ENCODE results near the gene SMO. TPM values are rescaled to one million over a fixed set of nuclear protein-coding genes. Genes with fewer than 3 reads are reported as not detected.

Gene SMO
- total RNA-seq, 4 donors from 2014 or later: 3.1 to 7.7 (median 4.9) TPM

DNA sequence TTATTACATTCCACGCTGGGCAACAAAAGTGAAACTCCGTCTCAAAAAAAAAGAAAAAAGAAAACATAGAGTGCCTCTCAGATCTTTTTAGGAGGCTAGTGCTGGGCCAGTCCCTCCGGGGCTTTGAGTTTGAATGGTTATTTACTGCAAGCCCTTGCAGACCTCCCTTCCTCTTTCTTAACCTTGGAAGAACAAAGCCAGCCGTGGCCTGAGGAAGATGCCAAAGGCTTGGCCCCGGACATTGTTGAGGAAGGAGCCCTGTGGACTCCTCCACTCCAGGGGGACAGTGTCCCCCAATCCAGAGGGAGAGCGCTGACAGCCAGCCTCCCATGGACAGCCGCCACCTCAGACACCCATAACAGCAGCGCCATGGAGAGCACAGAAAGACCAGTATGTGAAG lies 38.9 kb upstream of the SMO start:
- TF ChIP-seq, protein P1, sequence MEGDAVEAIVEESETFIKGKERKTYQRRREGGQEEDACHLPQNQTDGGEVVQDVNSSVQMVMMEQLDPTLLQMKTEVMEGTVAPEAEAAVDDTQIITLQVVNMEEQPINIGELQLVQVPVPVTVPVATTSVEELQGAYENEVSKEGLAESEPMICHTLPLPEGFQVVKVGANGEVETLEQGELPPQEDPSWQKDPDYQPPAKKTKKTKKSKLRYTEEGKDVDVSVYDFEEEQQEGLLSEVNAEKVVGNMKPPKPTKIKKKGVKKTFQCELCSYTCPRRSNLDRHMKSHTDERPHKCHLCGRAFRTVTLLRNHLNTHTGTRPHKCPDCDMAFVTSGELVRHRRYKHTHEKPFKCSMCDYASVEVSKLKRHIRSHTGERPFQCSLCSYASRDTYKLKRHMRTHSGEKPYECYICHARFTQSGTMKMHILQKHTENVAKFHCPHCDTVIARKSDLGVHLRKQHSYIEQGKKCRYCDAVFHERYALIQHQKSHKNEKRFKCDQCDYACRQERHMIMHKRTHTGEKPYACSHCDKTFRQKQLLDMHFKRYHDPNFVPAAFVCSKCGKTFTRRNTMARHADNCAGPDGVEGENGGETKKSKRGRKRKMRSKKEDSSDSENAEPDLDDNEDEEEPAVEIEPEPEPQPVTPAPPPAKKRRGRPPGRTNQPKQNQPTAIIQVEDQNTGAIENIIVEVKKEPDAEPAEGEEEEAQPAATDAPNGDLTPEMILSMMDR (IDR thresholded peaks at IDR 0.05): no peak
- DNase-seq (ENCODE audit: low spot score): no peak
- no peak for ATAC-seq (ENCODE audit: low FRiP score)

DNA sequence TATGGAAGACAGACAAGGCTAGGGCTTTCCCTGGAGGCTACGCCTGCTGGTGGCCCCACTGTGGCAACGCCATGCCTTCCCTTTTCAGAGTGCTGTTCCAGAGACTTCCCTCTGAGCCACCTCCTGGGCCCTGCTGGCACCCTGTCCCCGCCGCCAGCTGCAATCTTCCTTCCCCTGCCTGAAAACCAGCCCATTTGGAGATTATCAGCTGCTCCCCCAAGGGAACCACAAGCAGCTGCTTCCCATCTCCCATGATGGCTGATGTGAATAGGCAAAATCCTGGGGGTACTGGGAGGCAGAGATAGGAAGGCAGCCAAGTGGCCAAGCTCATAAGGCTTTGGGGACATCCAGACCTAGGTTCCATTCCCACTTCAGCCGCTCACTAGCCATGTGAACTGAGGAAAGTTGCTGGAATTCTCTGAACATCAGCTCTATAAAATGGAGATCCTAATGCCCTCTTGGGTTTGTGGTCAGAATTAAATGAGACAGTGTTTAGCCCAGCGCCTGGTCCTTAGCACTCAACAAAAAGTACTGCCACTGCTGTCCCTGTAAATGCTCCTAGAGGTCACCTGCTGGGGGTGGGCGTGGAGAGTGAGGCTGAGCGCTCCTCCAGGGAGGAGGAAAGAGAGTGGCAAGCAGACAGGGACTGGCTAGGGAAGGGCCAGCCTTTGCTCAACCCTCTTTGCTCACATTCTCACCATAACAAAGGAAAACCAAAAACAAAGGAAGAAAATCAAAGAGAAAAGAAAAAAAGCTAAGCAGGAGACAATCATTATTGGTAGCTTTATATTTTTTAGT lies 38.0 kb upstream of the SMO start:
- DNase-seq (ENCODE audit: low spot score) (no peak), ATAC-seq (ENCODE audit: low FRiP score) (no peak)
- TF ChIP-seq, protein P1 (IDR thresholded peaks at IDR 0.05): no peak

DNA sequence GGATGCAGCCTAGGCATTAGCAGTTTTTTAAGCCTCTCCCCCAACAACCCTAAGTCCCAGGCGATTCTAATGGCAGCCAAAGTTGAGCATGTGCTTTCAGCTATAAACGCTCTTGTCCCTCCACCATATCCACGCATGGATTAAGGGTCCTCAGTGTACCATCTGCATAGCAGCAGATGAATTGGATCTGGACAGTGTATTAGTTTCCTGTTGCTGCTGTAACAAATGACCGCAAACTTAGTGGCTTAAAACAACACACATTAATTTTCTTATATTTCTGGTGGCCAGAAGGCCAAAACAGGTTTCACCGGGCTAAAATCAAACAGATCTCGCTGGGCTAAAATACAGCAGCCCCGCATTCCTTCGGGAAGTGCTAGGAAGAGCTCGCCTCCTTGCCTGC lies 30.8 kb upstream of the SMO start:
- TF ChIP-seq, protein P1 (IDR thresholded peaks at IDR 0.05): no peak
- ATAC-seq (ENCODE audit: low FRiP score): no peak
- no peak for DNase-seq (ENCODE audit: low spot score)

DNA sequence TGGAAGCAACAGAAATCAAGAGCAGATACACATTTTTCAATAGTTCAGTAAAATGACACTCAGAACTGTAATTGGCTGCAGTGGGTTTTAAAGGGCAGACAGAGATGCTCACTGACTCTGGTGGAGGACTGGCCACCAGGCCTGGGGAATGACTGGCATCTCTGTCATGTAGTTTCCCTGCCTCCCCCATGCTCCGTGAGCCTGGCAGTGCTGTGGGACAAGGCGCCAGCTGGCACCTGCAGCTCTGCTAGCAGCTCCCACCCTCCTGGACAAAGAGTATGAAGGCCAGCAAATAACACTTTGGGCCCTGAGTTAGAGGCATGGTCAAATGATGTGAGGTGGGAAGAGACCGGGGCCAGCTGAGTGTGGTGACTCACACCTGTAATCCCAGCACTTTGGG lies 28.9 kb upstream of the SMO start:
- ATAC-seq (ENCODE audit: low FRiP score) (no peak), DNase-seq (ENCODE audit: low spot score) (no peak)
- TF ChIP-seq, protein P1 (IDR thresholded peaks at IDR 0.05): no peak

DNA sequence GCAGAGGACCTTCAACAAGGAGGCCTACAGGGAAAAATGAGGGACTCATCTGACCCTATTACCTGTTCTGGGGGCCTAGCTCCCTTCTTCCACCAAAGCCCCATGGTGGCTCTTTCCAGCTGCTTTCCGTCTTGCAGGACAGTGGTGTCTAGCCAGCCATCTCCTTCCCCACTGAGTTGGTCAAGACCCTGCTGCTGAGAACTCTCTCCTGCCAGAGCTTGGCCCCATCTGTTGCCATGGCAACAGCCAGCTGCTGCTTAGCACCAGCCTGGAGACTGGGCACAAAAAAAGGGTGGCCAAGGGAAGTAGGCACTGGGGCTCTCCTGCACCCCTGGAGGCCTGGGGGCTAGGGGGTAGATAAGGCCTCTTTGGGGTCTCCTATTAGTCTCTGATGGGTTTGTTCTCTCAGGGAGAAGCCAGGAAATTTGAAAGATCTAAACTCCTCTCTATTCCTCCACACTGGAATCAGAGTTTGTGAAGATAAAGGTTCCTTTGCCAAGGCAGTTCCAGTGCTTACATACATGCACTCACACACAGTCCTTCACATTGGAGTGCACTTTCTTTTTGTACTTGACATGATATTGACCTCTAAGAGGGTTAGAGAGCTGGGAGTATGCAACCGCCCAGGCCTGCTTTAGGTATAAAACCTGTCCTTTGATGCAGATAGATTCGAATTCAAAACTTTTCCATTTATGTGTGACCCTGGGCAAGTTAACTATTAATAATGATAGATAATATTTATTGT lies 28.1 kb upstream of the SMO start:
- no peak for ATAC-seq (ENCODE audit: low FRiP score)
- DNase-seq (ENCODE audit: low spot score): no peak
- TF ChIP-seq, protein P1 (IDR thresholded peaks at IDR 0.05): no peak

DNA sequence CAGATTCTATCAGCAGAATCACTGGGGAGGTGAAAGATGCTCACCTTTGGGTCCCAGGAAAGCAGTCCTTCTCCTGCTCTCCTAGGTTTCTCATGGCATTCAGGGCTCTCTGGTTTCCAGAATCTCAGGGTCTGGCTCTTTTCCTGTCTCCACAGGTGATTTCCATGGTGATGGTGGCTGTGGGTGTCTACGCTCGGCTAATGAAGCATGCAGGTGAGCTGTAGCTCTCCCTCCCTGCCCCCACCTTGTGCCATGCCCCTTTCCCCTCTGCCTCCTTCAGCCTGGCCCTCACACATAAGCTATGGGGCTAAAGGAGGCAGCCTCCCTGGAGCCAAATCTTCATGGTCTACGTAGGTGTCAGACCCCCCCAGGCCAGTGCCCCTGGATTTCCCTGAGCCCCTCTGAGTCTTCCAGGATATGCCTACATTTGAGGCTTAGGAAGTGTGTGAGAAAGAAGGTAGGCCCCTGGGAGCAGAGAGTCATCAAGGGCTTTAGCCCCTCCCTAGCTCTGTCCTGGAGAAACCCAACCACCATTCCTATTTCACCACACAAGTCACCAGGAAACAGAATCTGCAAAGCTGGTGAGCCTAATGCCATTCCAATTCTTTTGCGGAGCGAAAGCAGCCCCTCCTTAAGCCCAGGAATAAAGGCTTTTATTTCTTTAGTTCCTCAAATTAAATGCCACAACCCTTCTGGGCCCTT lies 26.8 kb upstream of the SMO start:
- TF ChIP-seq, protein P1 (IDR thresholded peaks at IDR 0.05): no peak
- ATAC-seq (ENCODE audit: low FRiP score) (no peak), DNase-seq (ENCODE audit: low spot score) (no peak)
